Thyroid gland (tissue), 4 donors: Measurements from ENCODE around the gene SPTSSA. TPM values are rescaled to one million over a fixed set of nuclear protein-coding genes. Genes with fewer than 3 reads are reported as not detected.
"Not testable (repeated sequence)": the region's sequence is repeated elsewhere in the genome, so short reads cannot be mapped to it uniquely, and the experiment has no call there.

Experiments
- DNase-seq, 2 donors: peaks; one replicate each; pipeline ENCODE4 v3.0.0-alpha.2; 2019
- H3K27ac ChIP-seq, 3 donors: fragments of 200-600 bp; sonication (generic); 1 replicate in 2 of 3; 2 replicates in 1 of 3; pipeline ENCODE4 v1.5.1; 2016 to 2019; ENCODE audit warnings: mild to moderate bottlenecking in 1 of 3, moderate library complexity in 1 of 3
- H3K27me3 ChIP-seq: fragments of 200-600 bp; sonication (generic); one replicate; pipeline ENCODE4 v1.5.1; 2019
- H3K36me3 ChIP-seq, 2 donors: fragments of 200-600 bp; sonication (generic); one replicate each; pipeline ENCODE4 v1.5.1; 2016 to 2019
- H3K4me1 ChIP-seq, 2 donors: fragments of 200-600 bp; sonication (generic); one replicate each; pipeline ENCODE4 v1.5.1; 2017 to 2019
- H3K4me3 ChIP-seq, 3 donors: fragments of 200-600 bp; sonication (generic); replicated peaks in 1 of 3; 1 replicate in 2 of 3; 2 replicates in 1 of 3; pipeline ENCODE4 v1.5.1; 2016; ENCODE audit warnings: mild to moderate bottlenecking in 1 of 3
- H3K9me3 ChIP-seq: fragments of 200-600 bp; sonication (generic); one replicate; pipeline ENCODE4 v1.5.1; 2017
- CTCF ChIP-seq, 6 experiments: fragments of 200-600 bp in 3 of 6; fragments of 450-650 bp in 3 of 6; sonication (generic) in 3 of 6; IDR thresholded peaks; one replicate each; pipeline ENCODE4 v1.5.1; 2016 to 2019; ENCODE audit warnings: antibody characterized with exemption in 6 of 6, mild to moderate bottlenecking in 2 of 6, inconsistent platforms in 1 of 6, moderate library complexity in 1 of 6
- POLR2A ChIP-seq, 2 donors: fragments of 450-650 bp; IDR thresholded peaks; one replicate each; pipeline ENCODE4 v1.6.1; 2017; ENCODE audit warnings: antibody characterized with exemption in 2 of 2, mild to moderate bottlenecking in 2 of 2, moderate library complexity in 1 of 2
- WGBS, 2 donors: methylation state at CpG; one replicate each; pipeline ENCODE4 v1.1.5; 2017; 5-methylcytosine and 5-hydroxymethylcytosine counted together
- intact Hi-C: fragments of 100-400 bp; cut with DNase I; formaldehyde crosslinking; loops from one replicate; pipeline ENCODE4 v1.15.1; 2023
- total RNA-seq, 4 donors: library from RNA; depleted of rRNA; stranded (reverse); fragments of >200 nt; gene quantifications; one replicate each; pipeline ENCODE4 v1.2.3, GENCODE V29; 2016

Gene SPTSSA
- total RNA-seq, 4 donors from 2014 or later, result 25.9 to 30.6 (median 28.5) TPM

DNA sequence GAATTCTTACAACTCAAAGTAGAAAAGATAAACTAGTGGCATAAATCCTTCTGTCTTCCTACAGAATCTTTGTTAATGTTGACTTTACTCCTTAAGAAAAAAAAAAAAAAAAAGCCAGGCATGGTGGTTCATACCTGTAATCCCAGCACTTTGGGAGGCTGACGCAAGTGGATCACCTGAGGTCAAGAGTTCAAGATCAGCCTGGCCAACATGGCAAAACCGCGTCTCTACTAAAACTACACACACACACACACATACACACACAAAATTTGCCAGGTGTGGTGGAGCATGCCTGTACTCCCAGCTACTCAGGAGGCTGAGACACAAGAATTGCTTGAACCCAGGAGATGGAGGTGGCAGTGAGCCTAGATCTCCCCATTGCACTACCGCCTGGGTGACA is 17.7 kb upstream of the SPTSSA start:
- no peak for DNase-seq
- intact Hi-C loops, result no loop called here
- no peaks in the 10 kb centered on the region for H3K27me3 ChIP-seq
- no peaks in the 10 kb centered on the region for H3K36me3 ChIP-seq
- H3K4me1 ChIP-seq, result no peaks in the 10 kb centered on the region
- no peak overlapping the region for H3K4me3 ChIP-seq
- no peaks in the 10 kb centered on the region for H3K9me3 ChIP-seq
- TF ChIP-seq CTCF (IDR thresholded peaks at IDR 0.05), result no peak
- no peak for TF ChIP-seq POLR2A (IDR thresholded peaks at IDR 0.05)
- 87 to 88% methylated on average over 4 of the region's 4 CpGs for WGBS, 2 donors
- no peak overlapping the region for H3K27ac ChIP-seq

DNA sequence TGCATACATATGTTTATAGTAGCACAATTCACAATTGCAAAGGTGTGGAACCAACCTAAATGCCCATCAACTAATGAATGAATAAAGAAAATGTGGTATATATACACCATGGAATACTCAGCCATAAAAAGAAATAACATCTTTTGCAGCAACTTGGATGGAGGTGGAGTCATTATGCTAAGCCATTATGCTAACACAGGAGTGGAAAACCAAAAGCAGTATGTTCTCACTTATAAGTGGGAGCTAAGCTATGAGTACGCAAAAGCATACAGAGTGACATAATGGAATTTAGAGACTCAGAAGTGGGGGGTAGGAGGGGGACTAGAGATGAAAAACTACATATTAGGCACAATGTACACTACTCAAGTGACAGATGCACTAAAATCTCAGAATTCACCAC is 16.2 kb upstream of the SPTSSA start:
- no peak overlapping the region for H3K4me3 ChIP-seq
- H3K4me1 ChIP-seq, result no peaks in the 10 kb centered on the region
- no peak overlapping the region for H3K27ac ChIP-seq
- H3K9me3 ChIP-seq, result no peaks in the 10 kb centered on the region
- WGBS, 2 donors, result 89 to 91% methylated on average over 1 of the region's 1 CpG
- H3K27me3 ChIP-seq, result no peaks in the 10 kb centered on the region
- TF ChIP-seq CTCF (IDR thresholded peaks at IDR 0.05) (no peak), POLR2A (IDR thresholded peaks at IDR 0.05) (no peak)
- DNase-seq, result no peak
- H3K36me3 ChIP-seq, result no peaks in the 10 kb centered on the region
- intact Hi-C loops, result no loop called here

GRCh38 chr14:34476036-34476435 is 14.0 kb upstream of the SPTSSA start:
- H3K4me3 ChIP-seq, DNase-seq, H3K36me3 ChIP-seq, H3K27ac ChIP-seq, H3K9me3 ChIP-seq, H3K27me3 ChIP-seq, intact Hi-C loops, H3K4me1 ChIP-seq: not testable (repeated sequence)
- 95% methylated on average over 4 to 20 of the region's 31 CpGs for WGBS, 2 donors

- no peak for DNase-seq
- Histone ChIP-seq H3K27me3 (no peaks in the 10 kb centered on the region), H3K27ac (no peak overlapping the region), H3K9me3 (no peaks in the 10 kb centered on the region), H3K36me3 (no peaks in the 10 kb centered on the region), H3K4me3 (no peak overlapping the region), H3K4me1 (no peaks in the 10 kb centered on the region)
- TF ChIP-seq CTCF (IDR thresholded peaks at IDR 0.05) (no peak), POLR2A (IDR thresholded peaks at IDR 0.05) (no peak)
- intact Hi-C loops, result no loop called here
- 75 to 91% methylated on average over 5 to 6 of the region's 6 CpGs for WGBS, 2 donors
Measured at GRCh38 chr14:34475163-34475562, 13.1 kb upstream of the SPTSSA start.

DNA sequence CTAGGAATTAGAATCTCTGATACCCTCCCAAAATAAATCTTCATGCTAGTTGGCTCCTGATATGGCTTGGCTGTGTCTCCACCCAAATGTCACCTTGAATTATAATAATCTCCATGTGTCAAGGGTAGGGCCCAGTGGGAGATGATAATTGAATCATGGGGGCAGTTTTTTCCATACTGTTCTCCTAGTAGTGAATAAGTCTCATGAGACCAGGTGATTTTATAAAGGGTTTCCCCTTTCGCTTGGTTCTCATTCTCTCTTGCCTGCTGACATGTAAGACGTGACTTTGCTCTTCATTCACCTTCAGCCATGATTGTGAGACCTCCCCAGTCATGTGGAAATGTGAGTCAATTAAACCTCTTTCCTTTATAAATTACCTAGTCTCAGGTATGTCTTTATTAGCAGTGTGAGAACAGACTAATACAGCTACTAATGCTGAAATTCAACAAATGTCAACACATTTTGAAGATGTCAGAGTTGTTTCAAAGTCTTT is 12.2 kb upstream of the SPTSSA start:
- no peak overlapping the region for H3K27ac ChIP-seq
- DNase-seq, result no peak
- no peak for TF ChIP-seq CTCF (IDR thresholded peaks at IDR 0.05)
- no peak for TF ChIP-seq POLR2A (IDR thresholded peaks at IDR 0.05)
- no peak overlapping the region for H3K4me3 ChIP-seq
- no peaks in the 10 kb centered on the region for H3K9me3 ChIP-seq
- no peaks in the 10 kb centered on the region for H3K36me3 ChIP-seq
- intact Hi-C loops, result no loop called here
- H3K27me3 ChIP-seq, result no peaks in the 10 kb centered on the region
- 83 to 85% methylated on average over 2 of the region's 2 CpGs for WGBS, 2 donors
- H3K4me1 ChIP-seq, result no peaks in the 10 kb centered on the region
